Nephron progenitor cell (in vitro differentiated cells): ENCODE measurements around the gene APOL4.

Source experiments
- DNase-seq: peaks from one replicate; pipeline ENCODE4 v3.0.0; 2021
- H3K27ac Mint-ChIP-seq: 2 replicates; pipeline ENCODE4 v1.8.0; 2021; ENCODE audit warnings: mild to moderate bottlenecking, moderate library complexity, mixed read lengths
- H3K27me3 Mint-ChIP-seq: 2 replicates; pipeline ENCODE4 v1.8.0; 2021; ENCODE audit warnings: mild to moderate bottlenecking, low read depth, mixed read lengths; ENCODE audit not compliant: poor library complexity
- H3K36me3 Mint-ChIP-seq: 2 replicates; pipeline ENCODE4 v1.8.0; 2021; ENCODE audit warnings: low read depth, mixed read lengths
- H3K4me1 Mint-ChIP-seq: 2 replicates; pipeline ENCODE4 v1.8.0; 2021; ENCODE audit warnings: mixed read lengths
- H3K4me3 Mint-ChIP-seq: 2 replicates; pipeline ENCODE4 v1.8.0; 2021; ENCODE audit warnings: mild to moderate bottlenecking, moderate library complexity, mixed read lengths
- H3K9me3 Mint-ChIP-seq: 2 replicates; pipeline ENCODE4 v1.8.0; 2021; ENCODE audit warnings: mild to moderate bottlenecking, moderate library complexity, mixed read lengths
- TF ChIP-seq, protein P1 (sequence below): fragments of 200-600 bp; sonication (generic); IDR thresholded peaks from 2 replicates; pipeline ENCODE4 v1.5.0; 2021; ENCODE audit warnings: antibody characterized with exemption

Gene APOL4

DNA sequence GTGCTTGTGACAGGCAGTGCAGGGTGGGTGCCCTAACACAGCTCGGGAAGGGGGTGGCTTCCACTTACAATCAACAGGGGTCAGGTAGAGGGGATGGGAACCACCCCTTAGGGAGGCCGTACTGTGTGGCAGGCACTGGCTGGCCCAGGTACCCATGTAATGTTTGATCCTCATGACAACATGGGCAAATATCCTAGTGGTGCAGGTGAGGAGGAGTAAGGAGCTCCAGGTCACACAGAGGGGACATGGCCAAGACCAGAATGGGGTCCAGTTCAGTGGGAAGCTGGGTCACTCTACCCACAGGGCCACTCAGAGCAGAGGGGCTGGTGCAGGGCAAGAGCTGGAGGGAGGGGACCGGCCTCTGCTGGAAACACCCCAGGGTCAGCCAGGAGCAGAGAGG is 3.1 kb downstream of the APOL4 start:
- Mint-ChIP-seq H3K36me3 (no peaks in the 10 kb centered on the region), H3K9me3 (no peaks in the 10 kb centered on the region), H3K4me3 (peak overlapping the region; percentile 68), H3K4me1 (peaks cover 77% of the 10 kb centered on the region), H3K27ac (peak overlapping the region; percentile 88), H3K27me3 (peaks cover 6% of the 10 kb centered on the region)
- TF ChIP-seq, protein P1, sequence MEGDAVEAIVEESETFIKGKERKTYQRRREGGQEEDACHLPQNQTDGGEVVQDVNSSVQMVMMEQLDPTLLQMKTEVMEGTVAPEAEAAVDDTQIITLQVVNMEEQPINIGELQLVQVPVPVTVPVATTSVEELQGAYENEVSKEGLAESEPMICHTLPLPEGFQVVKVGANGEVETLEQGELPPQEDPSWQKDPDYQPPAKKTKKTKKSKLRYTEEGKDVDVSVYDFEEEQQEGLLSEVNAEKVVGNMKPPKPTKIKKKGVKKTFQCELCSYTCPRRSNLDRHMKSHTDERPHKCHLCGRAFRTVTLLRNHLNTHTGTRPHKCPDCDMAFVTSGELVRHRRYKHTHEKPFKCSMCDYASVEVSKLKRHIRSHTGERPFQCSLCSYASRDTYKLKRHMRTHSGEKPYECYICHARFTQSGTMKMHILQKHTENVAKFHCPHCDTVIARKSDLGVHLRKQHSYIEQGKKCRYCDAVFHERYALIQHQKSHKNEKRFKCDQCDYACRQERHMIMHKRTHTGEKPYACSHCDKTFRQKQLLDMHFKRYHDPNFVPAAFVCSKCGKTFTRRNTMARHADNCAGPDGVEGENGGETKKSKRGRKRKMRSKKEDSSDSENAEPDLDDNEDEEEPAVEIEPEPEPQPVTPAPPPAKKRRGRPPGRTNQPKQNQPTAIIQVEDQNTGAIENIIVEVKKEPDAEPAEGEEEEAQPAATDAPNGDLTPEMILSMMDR = no peak
- no peak for DNase-seq

DNA sequence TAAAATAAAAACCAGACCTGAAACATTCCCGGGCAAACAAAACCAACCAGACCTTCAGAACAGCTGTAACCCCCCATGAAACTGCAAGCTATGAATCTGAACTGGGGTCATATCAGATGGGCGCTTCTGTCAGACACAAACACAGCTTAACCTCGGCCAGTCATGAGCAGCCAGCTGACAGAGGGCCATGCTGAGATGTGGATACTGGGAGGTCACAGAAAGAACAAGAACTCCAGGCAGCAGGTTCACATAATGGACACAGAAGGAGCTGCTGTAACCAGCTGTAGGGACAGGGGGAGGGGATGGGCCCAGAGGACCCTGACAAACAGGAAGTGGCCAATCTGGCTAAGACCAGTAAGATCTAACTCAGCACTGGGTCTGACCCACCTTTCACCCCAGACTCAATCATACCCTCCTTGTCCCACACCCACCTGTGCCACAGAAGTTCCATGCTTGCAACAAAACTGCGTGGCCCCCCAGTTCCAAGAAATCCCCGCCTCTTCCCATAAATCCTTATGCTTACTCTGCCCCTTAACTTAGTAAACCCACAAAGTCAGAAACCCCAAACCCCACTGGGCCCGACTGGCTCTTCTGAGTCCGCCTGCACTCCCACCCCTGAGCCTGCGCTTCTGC is 4.0 kb downstream of the APOL4 start:
- Mint-ChIP-seq H3K9me3 (no peaks in the 10 kb centered on the region), H3K4me1 (peaks cover 70% of the 10 kb centered on the region), H3K27me3 (peaks cover 6% of the 10 kb centered on the region), H3K4me3 (peak overlapping the region; percentile 68), H3K36me3 (no peaks in the 10 kb centered on the region), H3K27ac (peak overlapping the region; percentile 88)
- TF ChIP-seq, protein P1 = no peak
- no peak for DNase-seq

DNA sequence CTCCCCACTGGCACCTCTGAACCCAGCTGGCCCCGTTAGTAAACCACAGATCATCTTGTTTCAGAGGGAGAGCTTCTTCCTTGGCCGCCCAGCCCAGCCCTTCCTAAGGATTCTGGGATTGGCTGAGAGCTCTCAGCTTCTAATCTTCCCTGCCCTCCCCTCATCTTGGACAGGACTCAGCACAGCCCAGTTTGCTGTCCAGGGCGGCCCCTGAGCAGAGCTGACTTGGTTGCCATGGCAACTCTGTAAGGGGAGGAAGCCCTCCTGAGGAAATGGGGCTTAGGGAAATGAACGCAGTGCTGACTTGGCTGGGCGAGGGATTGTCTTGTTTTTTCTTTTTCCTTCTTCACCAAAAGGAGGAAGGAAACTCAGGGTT is 4.6 kb downstream of the APOL4 start:
- peaks cover 66% of the 10 kb centered on the region for H3K4me1 Mint-ChIP-seq
- TF ChIP-seq, protein P1 = no peak
- peak; percentile 81 for DNase-seq
- H3K9me3 Mint-ChIP-seq = no peaks in the 10 kb centered on the region
- H3K27me3 Mint-ChIP-seq = peaks cover 9% of the 10 kb centered on the region
- peak overlapping the region; percentile 88 for H3K27ac Mint-ChIP-seq
- H3K36me3 Mint-ChIP-seq = no peaks in the 10 kb centered on the region
- H3K4me3 Mint-ChIP-seq = peak overlapping the region; percentile 68

DNA sequence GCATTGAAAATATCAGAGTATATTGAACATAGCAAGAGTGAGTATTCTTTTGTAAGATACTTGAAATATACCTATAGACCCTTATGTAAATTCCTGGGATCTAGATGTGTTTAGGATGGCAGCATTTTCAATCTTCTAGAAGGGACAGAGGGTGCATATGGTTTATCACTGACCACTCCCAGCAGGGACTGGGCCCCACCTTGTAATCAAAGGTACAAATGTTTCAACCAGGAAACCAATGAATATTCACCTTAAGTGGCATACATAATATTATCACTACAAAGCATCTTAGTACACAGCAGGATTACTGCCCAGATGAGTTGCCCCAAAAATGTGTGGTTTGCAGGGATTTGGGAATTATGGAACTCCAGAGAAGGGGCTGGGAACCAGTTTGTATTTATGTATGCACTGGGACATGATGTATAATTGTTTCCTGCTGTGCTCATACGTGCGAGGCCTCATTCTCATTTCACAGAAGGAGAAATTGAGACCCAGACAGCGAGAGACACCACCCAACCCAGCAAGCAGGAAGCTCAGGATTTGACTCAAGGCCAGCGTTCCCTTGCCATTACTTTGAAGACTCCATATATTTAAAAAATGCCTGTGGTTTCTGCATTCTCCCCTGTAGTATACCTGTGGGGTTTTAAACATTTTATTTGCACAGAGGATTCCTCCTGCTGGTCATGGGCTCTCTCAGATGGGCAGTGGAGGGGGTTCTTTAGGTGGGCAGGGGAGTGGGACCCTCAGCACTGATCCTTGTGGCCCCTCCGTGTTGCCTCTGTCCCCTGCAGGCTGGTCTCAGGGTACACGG is 5.2 kb downstream of the APOL4 start:
- Mint-ChIP-seq H3K4me1 (peaks cover 64% of the 10 kb centered on the region), H3K9me3 (no peaks in the 10 kb centered on the region), H3K36me3 (no peaks in the 10 kb centered on the region), H3K4me3 (peak overlapping the region; percentile 68), H3K27me3 (peaks cover 9% of the 10 kb centered on the region), H3K27ac (peak overlapping the region; percentile 88)
- no peak for DNase-seq
- TF ChIP-seq, protein P1 = no peak

DNA sequence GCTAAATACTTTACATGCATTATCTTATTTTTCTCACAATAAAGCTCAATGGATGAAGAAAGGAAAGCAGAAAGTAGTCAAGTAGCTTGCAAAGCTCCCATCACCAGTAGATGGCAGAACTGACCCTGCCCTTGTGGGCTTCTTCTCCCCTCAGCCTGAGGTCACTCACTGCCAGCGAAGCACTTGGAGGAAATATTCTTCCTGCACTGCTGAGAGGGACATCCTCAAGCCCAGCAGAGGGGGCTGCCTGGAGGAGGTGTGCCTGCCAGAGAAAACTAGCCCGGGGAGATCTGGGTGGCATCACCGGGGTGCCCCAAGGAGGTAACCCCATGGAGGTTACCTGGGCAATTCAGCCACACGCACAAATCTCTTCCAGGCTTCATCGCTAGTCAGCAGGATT is 6.6 kb downstream of the APOL4 start:
- Mint-ChIP-seq H3K4me3 (no peak overlapping the region), H3K4me1 (peaks cover 56% of the 10 kb centered on the region), H3K36me3 (no peaks in the 10 kb centered on the region), H3K27ac (no peak overlapping the region), H3K27me3 (peaks cover 13% of the 10 kb centered on the region), H3K9me3 (no peaks in the 10 kb centered on the region)
- DNase-seq = peak; percentile 48
- TF ChIP-seq, protein P1 = peak; percentile 77
